Measurements from ENCODE around the gene FARP2. TPM values are rescaled to one million over a fixed set of nuclear protein-coding genes. Genes with fewer than 3 reads are reported as not detected.

FARP2 gene
- total RNA-seq, 2 donors from 2014 or later = 11.1 to 21.5 TPM

GRCh38 chr2:241507430-241508239, 151.6 kb downstream of the FARP2 start:
- DNase-seq (ENCODE audit: low spot score) = no peak
- H3K36me3 ChIP-seq = no peaks in the 10 kb centered on the region
- H3K27ac ChIP-seq = peak overlapping the region; percentile 96
- peak overlapping the region; percentile 88 to 97 for H3K4me3 ChIP-seq
- no peaks in the 10 kb centered on the region for H3K9me3 ChIP-seq
- TF ChIP-seq CTCF (IDR thresholded peaks at IDR 0.05) = no peak
- peaks cover 0 to 39% of the 10 kb centered on the region in 2 donors for H3K4me1 ChIP-seq
- H3K27me3 ChIP-seq = no peaks in the 10 kb centered on the region

DNA sequence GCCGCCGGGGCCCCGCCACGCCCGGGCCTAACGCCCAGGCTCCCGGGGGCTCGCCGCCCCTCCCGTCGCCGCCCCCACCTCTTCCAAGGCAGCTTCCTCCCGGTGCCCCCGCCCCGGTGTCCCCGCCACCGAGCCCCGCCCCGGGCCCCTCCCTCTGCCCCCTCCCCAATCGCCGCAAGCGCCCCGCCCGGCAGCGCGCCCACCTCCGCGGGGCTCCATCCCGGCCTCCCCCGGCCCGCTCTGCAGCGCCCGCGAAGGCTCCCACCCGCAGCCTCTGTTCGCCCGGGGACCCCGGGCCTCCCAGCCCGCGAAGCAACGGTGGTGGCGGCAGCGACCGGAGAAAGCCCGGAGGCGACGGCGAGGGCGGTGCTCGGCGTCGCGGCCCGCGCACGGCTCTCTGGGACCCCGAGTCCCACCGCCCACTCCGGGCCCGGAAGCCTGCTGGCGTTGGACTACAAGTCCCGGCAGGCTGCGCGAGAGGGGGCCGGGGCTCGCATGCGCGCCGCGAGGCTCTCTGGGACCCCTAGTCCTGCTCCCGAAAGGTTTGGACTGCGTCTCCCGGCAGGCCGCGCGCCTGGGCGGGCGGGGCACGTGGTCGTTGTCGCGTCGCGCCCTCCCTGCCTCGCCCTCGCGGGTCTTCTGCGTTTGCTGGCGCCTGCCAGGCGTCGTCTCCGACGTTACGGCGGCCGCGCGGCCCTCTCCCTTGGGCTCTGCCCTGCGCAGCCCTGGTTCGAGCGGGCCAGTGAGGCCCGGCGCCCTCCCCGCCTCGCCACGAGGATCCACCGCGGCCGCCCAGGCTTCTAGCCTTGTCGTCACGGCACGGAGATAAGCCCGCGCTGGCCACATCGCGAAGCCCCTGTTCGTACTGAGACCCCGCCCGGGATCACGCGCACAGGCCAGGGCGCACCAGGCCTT, 152.4 kb downstream of the FARP2 start, which contains the start of gene STK25:
Gene STK25, minus strand, starts transcription at position 345 of the 915 bp plus-strand sequence. CDS start 549 bp downstream, outside the sequence.
- Histone ChIP-seq H3K27ac (peak within 1 kb of the TSS; percentile 96), H3K9me3 (no peaks in the 10 kb centered on the region), H3K4me3 (peak within 1 kb of the TSS; percentile 88 to 97), H3K4me1 (peaks cover 0 to 39% of the 10 kb centered on the region in 2 donors), H3K27me3 (no peaks in the 10 kb centered on the region), H3K36me3 (no peaks in the 10 kb centered on the region)
- TF ChIP-seq CTCF (IDR thresholded peaks at IDR 0.05) = peak in 1 of 2 donors; percentile 14
- DNase-seq (ENCODE audit: low spot score) = peak; percentile 98

DNA sequence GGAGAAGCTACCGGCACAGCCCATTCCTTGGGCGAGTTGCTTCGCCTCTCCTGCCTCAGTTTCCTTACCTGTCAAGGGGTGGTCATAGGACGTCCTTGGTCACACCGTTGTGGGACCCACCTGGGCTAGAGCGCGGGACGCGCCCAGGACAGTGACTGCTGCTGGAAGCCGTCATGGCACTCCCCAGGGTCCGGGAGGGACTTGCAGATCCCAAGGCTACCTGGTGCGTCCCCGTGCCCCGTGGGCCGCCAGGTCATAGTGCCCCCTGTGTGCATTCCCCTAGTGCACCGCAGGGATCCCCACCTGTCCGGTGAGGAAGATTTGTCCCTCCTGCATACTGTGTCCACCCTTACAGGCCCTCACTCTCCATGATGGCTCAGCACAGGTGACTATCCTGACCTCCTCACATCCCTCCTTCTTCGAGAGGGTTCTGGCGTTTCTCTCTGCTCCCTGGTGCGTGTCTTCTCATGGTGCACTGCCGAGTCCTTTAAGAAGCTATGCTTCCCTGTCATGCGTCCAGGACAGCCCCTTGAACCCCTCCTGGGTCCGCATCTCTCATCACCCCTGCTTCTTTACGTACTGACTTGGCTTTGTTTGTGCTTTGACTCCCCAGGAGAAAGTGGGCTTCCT, 153.2 kb downstream of the FARP2 start:
- no peak for TF ChIP-seq CTCF (IDR thresholded peaks at IDR 0.05)
- H3K36me3 ChIP-seq = no peaks in the 10 kb centered on the region
- peak overlapping the region; percentile 88 to 97 for H3K4me3 ChIP-seq
- DNase-seq (ENCODE audit: low spot score) = no peak
- H3K4me1 ChIP-seq = peaks cover 0 to 39% of the 10 kb centered on the region in 2 donors
- H3K9me3 ChIP-seq = no peaks in the 10 kb centered on the region
- no peaks in the 10 kb centered on the region for H3K27me3 ChIP-seq
- peak overlapping the region; percentile 96 for H3K27ac ChIP-seq

- no peaks in the 10 kb centered on the region for H3K27me3 ChIP-seq
- H3K4me1 ChIP-seq = peaks cover 0 to 25% of the 10 kb centered on the region in 2 donors
- H3K27ac ChIP-seq = no peak overlapping the region
- no peak for DNase-seq (ENCODE audit: low spot score)
- H3K36me3 ChIP-seq = no peaks in the 10 kb centered on the region
- H3K4me3 ChIP-seq = no peak overlapping the region
- no peaks in the 10 kb centered on the region for H3K9me3 ChIP-seq
- no peak for TF ChIP-seq CTCF (IDR thresholded peaks at IDR 0.05)
Measured at GRCh38 chr2:241511091-241511741, 155.1 kb downstream of the FARP2 start.

DNA sequence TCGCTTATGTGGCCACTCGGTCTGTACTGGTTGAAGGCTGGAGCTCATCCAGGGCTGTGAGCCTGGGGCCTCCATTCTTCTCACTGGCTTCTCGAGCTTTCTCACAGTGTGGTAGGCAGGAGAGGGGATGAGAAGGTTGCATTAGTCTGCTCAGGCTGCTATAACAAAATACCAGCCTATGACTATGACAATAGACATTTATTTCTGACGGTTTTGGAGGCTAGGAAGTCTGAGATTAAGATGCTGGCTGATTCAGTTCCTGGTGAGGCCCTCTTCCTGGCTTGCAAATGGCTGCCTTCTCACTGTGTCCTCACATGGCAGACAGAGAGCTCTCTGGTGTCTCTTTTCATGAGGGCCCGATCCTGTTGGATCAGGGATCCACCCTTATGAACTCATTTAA, 158.5 kb downstream of the FARP2 start:
- H3K4me1 ChIP-seq = peaks cover 0 to 1% of the 10 kb centered on the region in 2 donors
- TF ChIP-seq CTCF (IDR thresholded peaks at IDR 0.05) = no peak
- H3K36me3 ChIP-seq = no peaks in the 10 kb centered on the region
- no peaks in the 10 kb centered on the region for H3K9me3 ChIP-seq
- no peak overlapping the region for H3K27ac ChIP-seq
- H3K4me3 ChIP-seq = no peak overlapping the region
- peaks cover 0 to under 1% of the 10 kb centered on the region in 2 donors for H3K27me3 ChIP-seq
- DNase-seq (ENCODE audit: low spot score) = no peak
